HG02938 (cell line): ENCODE data around the gene HYCC1.
"Not testable (repeated sequence)": the region's sequence is repeated elsewhere in the genome, so short reads cannot be mapped to it uniquely, and the experiment has no call there.

Source experiments
- ATAC-seq: cut with Tn5 transposase; IDR thresholded peaks from one replicate; pipeline ENCODE4 v1.9.1; 2021; ENCODE audit warnings: mild to moderate bottlenecking, moderate library complexity; ENCODE audit not compliant: unreplicated experiment

HYCC1 gene

DNA sequence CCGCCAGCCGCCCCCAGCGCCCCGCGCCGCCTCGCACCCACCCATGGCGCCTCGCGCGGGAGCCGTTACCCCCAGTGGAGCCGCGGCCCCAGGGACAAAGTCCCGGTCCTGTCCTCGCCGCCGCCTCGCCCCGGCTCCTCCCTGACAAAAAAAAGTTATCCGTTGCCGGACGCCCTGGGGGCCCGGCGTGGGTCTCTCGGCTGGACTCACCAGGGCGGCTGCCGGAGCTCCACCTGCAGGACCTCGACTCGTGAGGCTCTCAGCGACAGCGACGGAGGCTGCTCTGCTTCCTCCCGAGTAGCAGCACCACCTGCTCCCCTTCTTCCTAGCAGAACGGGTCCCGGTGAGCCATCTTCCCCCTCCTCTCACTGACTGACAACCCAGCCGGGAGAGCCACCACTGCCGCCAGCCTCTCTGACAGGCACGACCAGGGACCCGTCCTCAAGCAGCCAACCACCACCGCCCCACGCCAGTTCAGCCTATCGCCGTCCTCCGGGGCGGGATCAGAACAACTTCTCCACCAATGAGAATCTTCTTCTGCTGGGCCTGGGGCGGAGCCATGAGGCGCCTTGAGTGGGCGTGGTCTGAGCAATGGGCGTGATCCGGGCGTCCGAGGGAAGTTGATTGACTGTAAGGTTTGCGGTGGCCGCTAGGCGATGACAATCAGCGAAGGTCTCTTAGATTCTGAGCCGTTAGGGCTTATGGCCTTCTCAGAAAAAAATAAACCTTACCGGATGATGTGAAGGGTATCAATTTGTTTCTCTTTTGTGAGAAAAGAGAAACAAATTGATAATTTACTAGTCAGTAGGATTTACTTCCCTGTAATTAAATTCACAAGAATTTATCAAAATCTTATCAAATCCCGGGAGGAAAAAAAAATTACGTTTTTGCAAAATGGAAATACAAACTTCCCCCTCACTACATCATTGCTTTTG is at the start of gene HYCC1:
Gene HYCC1 (minus strand): TSS at position 416 of the 935 bp plus-strand sequence. CDS start 23,019 bp downstream, outside the sequence.
- ATAC-seq: peak; percentile 95

GRCh38 chr7:23062452-23062851 is 48.5 kb upstream of the HYCC1 start:
- ATAC-seq: no peak

GRCh38 chr7:23061327-23061726 is 47.4 kb upstream of the HYCC1 start:
- ATAC-seq: no peak

DNA sequence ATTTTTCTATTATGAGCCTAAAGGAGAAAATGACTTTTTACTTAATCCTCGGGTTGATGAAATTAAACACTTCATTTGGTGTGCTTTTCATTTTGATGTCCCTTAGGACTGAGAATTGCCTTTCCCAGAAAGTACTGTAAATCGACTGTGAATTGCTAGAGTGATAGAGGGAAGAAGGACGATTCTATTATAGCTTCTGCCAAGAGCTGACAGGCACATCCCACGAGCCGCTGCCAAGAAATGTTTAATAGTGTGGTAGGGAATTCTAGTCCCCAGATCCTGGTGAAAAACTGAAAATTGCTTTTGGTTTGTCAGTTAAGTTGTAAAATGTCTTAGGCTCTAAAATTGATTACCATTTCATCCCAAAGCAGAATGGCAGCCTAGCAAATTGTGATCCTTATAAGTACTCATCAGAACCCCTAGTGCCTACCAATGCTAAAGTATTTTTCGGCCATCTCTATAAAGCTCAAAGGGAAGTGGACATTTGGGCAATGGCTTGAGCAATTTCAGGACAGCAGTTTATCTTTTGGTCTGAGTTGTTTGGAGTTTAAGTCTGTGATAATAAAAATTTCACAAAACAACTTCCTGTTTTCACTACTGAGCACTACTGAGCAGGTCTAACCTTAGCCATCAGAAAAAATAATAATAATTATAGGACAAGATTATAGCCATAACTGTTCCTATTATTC is 44.6 kb upstream of the HYCC1 start:
- no peak for ATAC-seq

DNA sequence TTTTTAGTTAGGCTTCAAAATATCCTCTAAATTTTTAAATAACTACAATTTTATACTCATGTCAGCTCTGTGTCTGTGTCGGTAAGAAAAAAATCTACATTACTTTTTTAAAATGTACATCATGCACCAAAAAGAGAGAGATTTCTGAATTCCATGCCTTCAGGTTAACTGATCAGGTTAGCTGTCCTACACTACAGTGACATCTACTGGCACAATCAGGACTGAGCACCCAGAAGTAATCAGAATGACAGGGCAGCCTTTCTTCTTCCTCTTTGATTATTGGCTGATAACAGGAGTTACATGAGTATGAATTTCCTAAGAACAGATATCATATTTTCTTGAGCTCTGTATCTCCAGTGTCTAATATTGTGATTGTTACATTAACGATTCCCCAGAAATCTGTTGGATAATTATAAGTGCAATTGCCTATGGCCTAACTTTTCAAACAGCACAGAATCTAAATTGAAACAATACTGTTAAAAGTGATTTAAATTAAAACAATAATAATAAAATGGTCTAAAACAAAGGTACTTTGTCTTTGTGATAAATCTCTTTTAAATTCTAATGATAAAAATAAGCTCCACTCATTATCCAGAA is 41.8 kb upstream of the HYCC1 start:
- peak; percentile 71 for ATAC-seq

GRCh38 chr7:23051124-23051485 is 37.2 kb upstream of the HYCC1 start:
- not testable (repeated sequence) for ATAC-seq

- ATAC-seq: not testable (repeated sequence)
Observed at GRCh38 chr7:23046336-23046735, 32.4 kb upstream of the HYCC1 start.

DNA sequence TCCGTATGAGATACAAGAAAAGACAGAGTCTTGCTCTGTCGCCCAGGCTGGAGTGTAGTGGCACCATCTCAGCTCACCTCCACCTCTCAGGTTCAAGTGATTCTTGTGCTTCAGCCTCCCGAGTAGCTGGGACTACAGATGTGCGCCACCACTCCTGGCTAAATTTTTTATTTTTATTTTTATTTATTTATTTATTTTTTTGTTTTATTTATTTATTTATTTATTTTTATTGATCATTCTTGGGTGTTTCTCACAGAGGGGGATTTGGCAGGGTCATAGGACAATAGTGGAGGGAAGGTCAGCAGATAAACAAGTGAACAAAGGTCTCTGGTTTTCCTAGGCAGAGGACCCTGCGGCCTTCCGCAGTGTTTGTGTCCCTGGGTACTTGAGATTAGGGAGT is 31.2 kb upstream of the HYCC1 start:
- ATAC-seq: not testable (repeated sequence)

- no peak for ATAC-seq
Observed at GRCh38 chr7:23044581-23044980, 30.7 kb upstream of the HYCC1 start.

- ATAC-seq: no peak
Observed at GRCh38 chr7:23043441-23043840, 29.5 kb upstream of the HYCC1 start.

DNA sequence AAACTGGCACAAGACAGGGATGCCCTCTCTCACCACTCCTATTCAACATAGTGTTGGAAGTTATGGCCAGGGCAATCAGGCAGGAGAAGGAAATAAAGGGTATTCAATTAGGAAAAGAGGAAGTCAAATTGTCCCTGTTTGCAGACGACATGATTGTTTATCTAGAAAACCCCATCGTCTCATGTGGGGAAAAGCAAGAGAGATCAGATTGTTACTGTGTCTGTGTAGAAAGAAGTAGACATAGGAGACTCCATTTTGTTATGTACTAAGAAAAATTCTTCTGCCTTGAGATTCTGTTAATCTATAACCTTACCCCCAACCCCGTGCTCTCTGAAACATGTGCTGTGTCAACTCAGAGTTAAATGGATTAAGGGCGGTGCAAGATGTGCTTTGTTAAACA is 25.7 kb upstream of the HYCC1 start:
- not testable (repeated sequence) for ATAC-seq

DNA sequence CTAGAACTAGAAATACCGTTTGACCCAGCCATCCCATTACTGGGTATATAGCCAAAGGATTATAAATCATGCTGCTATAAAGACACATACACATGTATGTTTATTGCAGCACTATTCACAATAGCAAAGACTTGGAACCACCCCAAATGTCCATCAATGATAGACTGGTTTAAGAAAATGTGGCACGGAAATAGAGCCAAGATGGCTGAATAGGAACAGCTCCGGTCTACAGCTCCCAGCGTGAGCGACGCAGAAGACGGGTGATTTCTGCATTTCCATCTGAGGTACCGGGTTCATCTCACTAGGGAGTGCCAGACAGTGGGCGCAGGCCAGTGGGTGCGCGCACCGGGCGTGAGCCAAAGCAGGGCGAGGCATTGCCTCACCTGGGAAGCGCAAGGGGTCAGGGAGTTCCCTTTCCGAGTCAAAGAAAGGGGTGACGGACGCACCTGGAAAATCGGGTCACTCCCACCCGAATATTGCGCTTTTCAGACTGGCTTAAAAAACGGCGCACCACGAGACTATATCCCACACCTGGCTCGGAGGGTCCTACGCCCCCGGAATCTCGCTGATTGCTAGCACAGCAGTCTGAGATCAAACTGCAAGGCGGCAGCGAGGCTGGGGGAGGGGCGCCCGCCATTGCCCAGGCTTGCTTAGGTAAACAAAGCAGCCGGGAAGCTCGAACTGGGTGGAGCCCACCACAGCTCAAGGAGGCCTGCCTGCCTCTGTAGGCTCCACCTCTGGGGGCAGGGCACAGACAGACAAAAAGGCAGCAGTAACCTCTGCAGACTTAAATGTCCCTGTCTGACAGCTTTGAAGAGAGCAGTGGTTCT is 21.8 kb upstream of the HYCC1 start:
- ATAC-seq: not testable (repeated sequence)

- ATAC-seq: no peak
Observed at GRCh38 chr7:23027261-23027660, 13.3 kb upstream of the HYCC1 start.

DNA sequence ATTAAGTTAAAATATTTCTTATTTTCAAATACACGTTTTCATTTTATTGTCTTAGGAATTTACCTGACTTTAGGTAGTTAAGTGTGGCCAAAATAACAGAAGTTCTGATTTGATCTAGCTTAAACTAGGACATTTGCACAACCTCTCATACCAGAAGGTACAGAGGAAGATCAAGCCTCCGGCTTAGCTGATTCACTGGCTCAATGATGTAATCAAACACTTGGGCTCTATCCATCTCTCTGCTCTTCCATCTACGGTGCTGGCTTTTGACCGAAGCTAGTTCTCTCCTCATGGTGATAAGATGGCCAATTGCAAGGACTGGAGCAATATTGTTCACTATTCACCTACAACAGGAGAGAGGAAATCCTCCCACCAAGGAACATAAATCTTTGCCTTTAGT is 12.2 kb upstream of the HYCC1 start:
- no peak for ATAC-seq

DNA sequence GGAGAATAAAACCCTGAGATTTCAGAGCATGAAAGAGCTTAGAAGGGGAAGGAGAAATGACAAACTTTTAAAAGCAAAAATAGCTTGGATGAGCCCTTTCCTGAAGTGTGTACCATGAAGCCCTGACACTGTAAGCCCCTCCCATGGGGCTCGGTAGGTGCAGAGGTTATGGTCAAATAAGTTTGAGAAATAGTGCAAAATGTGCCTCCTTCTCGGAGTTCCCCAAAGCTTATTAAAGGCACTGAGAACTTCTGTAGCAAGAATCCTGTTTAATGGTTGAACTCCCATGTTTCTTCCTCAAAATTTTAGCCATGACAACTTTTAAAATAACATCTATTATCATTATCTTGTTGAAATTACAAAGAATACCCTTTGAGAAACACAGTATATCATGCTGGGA is 10.5 kb upstream of the HYCC1 start:
- ATAC-seq: no peak

GRCh38 chr7:23022851-23023250 is 8.9 kb upstream of the HYCC1 start:
- ATAC-seq: no peak

GRCh38 chr7:23022258-23022769 is 8.4 kb upstream of the HYCC1 start:
- ATAC-seq: no peak

DNA sequence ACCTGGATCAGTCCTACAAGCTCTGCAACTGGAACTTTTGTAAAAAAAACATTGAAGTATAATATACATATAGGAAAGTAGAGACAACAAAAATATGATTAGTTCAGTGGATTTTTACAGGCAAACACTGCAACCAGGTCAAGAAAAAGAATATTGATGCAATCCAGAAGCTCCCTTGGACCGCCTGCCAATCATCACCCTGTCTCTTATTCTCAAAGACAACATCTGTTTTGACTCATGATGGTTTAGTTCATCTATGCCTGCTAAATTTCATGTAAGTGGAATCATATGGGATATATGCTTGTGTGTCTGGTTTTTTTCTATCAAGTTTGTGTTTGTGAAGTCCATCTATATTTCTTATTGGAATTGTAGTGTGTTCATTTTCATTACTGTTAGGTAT is 7.7 kb upstream of the HYCC1 start:
- no peak for ATAC-seq

DNA sequence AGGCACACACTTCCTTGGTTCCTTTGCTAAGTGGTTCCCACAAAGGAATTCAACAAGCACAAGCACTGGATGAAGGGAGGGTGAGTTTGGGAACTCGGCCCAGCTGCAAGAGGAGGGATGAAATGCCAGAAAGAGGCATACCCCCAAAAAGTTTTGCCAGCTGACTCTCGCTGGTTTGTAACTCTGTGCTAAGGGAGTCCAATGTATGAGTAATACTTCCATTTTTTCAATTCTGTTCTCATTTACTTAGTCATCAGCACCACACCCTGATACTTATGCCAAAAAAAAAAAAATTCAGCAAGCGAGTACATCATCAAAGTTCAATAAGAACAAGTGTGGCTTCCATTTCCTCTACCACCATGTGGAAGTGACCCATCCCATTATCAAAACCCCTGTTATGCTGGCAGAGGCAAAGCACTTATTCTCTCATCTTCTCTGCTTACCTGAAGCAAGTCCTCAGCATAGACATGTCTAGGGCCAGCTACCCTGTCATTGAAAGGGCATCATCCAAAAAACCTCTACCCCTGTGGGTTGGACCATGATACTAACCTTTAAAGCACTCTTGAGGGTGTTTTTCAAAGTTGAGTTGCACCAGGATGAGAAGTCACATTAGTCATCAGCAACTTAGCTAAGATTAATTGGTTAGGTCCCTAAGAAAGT is 6.9 kb upstream of the HYCC1 start:
- ATAC-seq: no peak

DNA sequence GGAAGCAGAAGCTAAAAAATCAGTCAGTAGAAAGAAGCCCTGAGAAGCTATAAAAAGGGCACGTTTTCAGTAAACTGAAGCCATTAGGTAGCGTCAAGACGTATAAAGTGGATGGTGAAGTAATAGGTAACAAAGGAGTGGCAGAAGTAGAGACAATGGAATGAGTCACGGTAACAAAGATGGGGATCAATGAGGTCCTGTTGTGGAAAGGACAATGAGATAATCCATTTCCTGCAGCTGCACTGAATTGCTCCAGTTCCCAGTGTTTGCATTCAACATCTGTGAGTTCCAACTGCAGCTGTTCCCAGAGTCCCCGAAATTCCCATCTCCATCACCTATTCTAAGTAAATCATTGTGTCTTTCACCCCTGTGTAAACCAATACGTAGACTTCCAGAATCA is 4.8 kb upstream of the HYCC1 start:
- no peak for ATAC-seq
